ENCODE measurements around the gene ALG8.

The ALG8 gene

GRCh38 chr11:78112582-78113275 lies 26.7 kb downstream of the ALG8 start:
- DNase-seq (ENCODE audit: extremely low read depth, low read depth), result no peak
- no peak for TF ChIP-seq CTCF (IDR thresholded peaks at IDR 0.05; ENCODE audit: low read depth, low read length)

- no peak for DNase-seq (ENCODE audit: extremely low read depth, low read depth)
- no peak for TF ChIP-seq CTCF (IDR thresholded peaks at IDR 0.05; ENCODE audit: low read depth, low read length)
Observed at GRCh38 chr11:78111298-78111697, 28.1 kb downstream of the ALG8 start.

GRCh38 chr11:78110830-78111229 lies 28.6 kb downstream of the ALG8 start:
- TF ChIP-seq CTCF (IDR thresholded peaks at IDR 0.05; ENCODE audit: low read depth, low read length), result no peak
- DNase-seq (ENCODE audit: extremely low read depth, low read depth), result no peak

GRCh38 chr11:78110351-78110750 lies 29.1 kb downstream of the ALG8 start:
- DNase-seq (ENCODE audit: extremely low read depth, low read depth), result no peak

GRCh38 chr11:78109081-78110015 lies 30.1 kb downstream of the ALG8 start:
- no peak for DNase-seq (ENCODE audit: extremely low read depth, low read depth)
- TF ChIP-seq CTCF (IDR thresholded peaks at IDR 0.05; ENCODE audit: low read depth, low read length), result no peak

More at GRCh38 chr11:78110351-78110750, 29.1 kb downstream of the ALG8 start:
- TF ChIP-seq CTCF (IDR thresholded peaks at IDR 0.05; ENCODE audit: low read depth, low read length), result no peak

- no peak for DNase-seq (ENCODE audit: extremely low read depth, low read depth)
- TF ChIP-seq CTCF (IDR thresholded peaks at IDR 0.05; ENCODE audit: low read depth, low read length), result no peak
Observed at GRCh38 chr11:78100676-78101472, 38.6 kb downstream of the ALG8 start.
